Activated CD8-positive, alpha-beta memory T cell treated with anti-CD3 and anti-CD28 coated beads for 36 hours (primary cell): ENCODE data around the gene MED23. TPM values are rescaled to one million over a fixed set of nuclear protein-coding genes. Genes with fewer than 3 reads are reported as not detected.

ENCODE experiments used
- CTCF ChIA-PET: fragments of 350-600 bp; sonication (Branson Sonifier 250); formaldehyde crosslinking; loops from one replicate; lab custom pipeline; 2021; ENCODE audit warnings: antibody characterized with exemption; lab: Charles Lee
- POLR2A ChIA-PET: fragments of 350-600 bp; sonication (Branson Sonifier 250); formaldehyde crosslinking; loops from one replicate; lab custom pipeline; 2021; ENCODE audit warnings: antibody characterized with exemption; lab: Charles Lee
- total RNA-seq, 2 experiments: library from RNA; stranded (reverse); gene quantifications; one replicate each; pipeline ENCODE4 v1.2.3, GENCODE V29; 2021

Gene MED23, protein sequence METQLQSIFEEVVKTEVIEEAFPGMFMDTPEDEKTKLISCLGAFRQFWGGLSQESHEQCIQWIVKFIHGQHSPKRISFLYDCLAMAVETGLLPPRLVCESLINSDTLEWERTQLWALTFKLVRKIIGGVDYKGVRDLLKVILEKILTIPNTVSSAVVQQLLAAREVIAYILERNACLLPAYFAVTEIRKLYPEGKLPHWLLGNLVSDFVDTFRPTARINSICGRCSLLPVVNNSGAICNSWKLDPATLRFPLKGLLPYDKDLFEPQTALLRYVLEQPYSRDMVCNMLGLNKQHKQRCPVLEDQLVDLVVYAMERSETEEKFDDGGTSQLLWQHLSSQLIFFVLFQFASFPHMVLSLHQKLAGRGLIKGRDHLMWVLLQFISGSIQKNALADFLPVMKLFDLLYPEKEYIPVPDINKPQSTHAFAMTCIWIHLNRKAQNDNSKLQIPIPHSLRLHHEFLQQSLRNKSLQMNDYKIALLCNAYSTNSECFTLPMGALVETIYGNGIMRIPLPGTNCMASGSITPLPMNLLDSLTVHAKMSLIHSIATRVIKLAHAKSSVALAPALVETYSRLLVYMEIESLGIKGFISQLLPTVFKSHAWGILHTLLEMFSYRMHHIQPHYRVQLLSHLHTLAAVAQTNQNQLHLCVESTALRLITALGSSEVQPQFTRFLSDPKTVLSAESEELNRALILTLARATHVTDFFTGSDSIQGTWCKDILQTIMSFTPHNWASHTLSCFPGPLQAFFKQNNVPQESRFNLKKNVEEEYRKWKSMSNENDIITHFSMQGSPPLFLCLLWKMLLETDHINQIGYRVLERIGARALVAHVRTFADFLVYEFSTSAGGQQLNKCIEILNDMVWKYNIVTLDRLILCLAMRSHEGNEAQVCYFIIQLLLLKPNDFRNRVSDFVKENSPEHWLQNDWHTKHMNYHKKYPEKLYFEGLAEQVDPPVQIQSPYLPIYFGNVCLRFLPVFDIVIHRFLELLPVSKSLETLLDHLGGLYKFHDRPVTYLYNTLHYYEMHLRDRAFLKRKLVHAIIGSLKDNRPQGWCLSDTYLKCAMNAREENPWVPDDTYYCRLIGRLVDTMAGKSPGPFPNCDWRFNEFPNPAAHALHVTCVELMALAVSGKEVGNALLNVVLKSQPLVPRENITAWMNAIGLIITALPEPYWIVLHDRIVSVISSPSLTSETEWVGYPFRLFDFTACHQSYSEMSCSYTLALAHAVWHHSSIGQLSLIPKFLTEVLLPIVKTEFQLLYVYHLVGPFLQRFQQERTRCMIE (N-terminal part only)
- 10 to 100 TPM; 28.4 to 29.0 TPM for total RNA-seq

- CTCF ChIA-PET, result interaction anchor here (0.6 to 1.8 kb wide), 17 partner anchors 9 to 347 kb away, joined by 3 to 7 read pairs (median 3); no protein-coding TSS in a partner anchor
- POLR2A ChIA-PET, result interaction anchor here (0.6 to 1.0 kb wide), 3 partner anchors 12 to 556 kb away, joined by 3 to 4 read pairs (median 3); no protein-coding TSS in a partner anchor
Measured at GRCh38 chr6:131627724-131628682, at the start of gene MED23. Gene MED23 (minus strand): TSS chr6:131628242. CDS start chr6:131628049, 193 bp downstream.

GRCh38 chr6:131673184-131673583, 45.1 kb upstream of the MED23 start:
- ChIA-PET POLR2A (no interaction called here), CTCF (no interaction called here)

DNA sequence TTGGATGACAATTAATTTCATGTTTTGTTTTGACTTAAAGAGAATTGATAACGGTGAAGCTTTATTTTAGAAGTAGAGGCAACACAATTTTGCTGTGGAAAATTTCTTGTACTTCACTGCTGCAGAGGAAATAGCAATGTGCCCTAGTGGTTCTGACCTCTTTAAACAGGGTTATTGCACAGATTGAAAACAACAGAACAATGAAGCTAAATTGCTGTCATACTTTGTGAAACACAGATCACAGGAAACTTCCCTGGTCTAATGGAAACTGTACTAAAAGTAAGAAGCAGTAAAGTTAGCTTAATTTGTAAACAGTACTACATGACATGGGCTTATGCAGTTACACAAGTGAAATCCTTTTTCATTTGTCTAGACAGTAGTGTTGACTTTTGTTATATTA, 41.8 kb upstream of the MED23 start:
- POLR2A ChIA-PET, result interaction anchor here (0.6 kb wide), 1 partner anchor 14 kb away, joined by 6 read pairs; no protein-coding TSS in a partner anchor
- CTCF ChIA-PET, result interaction anchor here (0.6 to 1.5 kb wide), 2 partner anchors 28 to 42 kb away, joined by 3 to 5 read pairs; partner anchors contain the start of gene MED23

- ChIA-PET POLR2A (interaction anchor here (0.7 kb wide), 1 partner anchor 20 kb away, joined by 9 read pairs; no protein-coding TSS in a partner anchor), CTCF (no interaction called here)
Measured at GRCh38 chr6:131663578-131664165, 35.6 kb upstream of the MED23 start.

- POLR2A ChIA-PET, result no interaction called here
- CTCF ChIA-PET, result no interaction called here
Measured at GRCh38 chr6:131660195-131660594, 32.2 kb upstream of the MED23 start.

DNA sequence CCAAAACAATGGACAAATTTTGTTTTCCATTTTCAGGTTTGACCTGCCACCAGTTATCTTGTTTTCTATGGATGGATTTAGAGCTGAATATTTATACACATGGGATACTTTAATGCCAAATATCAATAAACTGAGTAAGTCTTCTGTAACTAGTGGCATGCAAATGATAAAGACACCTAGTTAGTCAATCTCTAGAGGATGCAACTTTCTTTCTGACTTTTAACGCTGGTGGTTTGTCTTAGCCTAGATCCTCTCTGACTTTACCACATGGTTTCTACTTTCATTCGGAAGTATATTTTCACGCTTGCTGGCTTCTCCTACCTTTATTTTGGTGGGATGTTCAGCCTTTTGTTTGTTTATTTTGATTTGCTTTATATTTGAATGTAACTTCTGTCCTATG, 30.2 kb upstream of the MED23 start:
- CTCF ChIA-PET, result interaction anchor here (1.0 kb wide), 1 partner anchor 30 kb away, joined by 3 read pairs; the partner anchor contains the start of gene MED23
- POLR2A ChIA-PET, result no interaction called here

GRCh38 chr6:131657630-131658111, 29.6 kb upstream of the MED23 start:
- POLR2A ChIA-PET, result no interaction called here
- CTCF ChIA-PET, result interaction anchor here (1.0 kb wide), 1 partner anchor 30 kb away, joined by 3 read pairs; the partner anchor contains the start of gene MED23

DNA sequence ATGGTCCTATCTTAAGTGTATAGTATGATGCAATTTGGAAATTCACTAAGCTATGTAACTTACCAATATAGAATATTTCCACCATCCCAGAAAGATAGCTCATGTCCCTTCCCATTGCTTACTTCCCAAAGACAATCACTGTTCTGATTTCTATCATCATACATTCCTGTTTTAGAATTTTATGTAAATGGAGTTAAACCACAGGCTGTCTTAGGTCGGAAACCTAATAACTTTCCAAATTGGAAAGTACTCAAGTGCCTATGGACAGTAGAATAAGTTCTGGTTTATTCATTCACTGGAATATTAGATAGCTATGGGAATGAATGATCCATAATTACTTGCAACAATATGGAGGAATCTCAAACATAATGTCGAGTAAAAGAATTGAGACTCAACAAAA, 29.2 kb upstream of the MED23 start:
- ChIA-PET POLR2A (no interaction called here), CTCF (no interaction called here)

- POLR2A ChIA-PET, result interaction anchor here (0.7 kb wide), 1 partner anchor 13 kb away, joined by 6 read pairs; no protein-coding TSS in a partner anchor
- CTCF ChIA-PET, result no interaction called here
Measured at GRCh38 chr6:131656667-131657066, 28.6 kb upstream of the MED23 start.

DNA sequence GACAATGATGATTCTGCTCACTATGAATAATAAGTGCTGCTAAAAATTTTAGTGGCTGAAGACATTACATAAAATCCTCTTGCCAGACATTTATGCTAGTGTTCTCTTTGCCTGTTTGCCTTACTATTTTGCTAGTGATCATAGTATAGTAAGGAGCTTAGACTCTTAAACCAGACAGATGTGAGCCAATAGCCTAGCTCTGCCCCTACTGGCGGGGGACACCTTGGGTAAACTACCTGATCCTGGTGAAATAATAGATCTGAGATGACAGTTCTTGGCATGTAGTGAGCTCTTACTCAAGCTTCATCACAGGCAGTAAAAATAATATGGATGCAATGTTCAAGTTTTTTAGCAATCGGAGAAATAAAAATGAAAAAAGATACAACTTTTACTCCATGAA, 27.9 kb upstream of the MED23 start:
- ChIA-PET CTCF (interaction anchor here (1.0 kb wide), 1 partner anchor 28 kb away, joined by 3 read pairs; the partner anchor contains the start of gene MED23), POLR2A (interaction anchor here (0.7 kb wide), 1 partner anchor 14 kb away, joined by 6 read pairs; no protein-coding TSS in a partner anchor)

GRCh38 chr6:131655387-131655786, 27.3 kb upstream of the MED23 start:
- ChIA-PET POLR2A (no interaction called here), CTCF (interaction anchor here (1.0 kb wide), 1 partner anchor 28 kb away, joined by 3 read pairs; the partner anchor contains the start of gene MED23)

DNA sequence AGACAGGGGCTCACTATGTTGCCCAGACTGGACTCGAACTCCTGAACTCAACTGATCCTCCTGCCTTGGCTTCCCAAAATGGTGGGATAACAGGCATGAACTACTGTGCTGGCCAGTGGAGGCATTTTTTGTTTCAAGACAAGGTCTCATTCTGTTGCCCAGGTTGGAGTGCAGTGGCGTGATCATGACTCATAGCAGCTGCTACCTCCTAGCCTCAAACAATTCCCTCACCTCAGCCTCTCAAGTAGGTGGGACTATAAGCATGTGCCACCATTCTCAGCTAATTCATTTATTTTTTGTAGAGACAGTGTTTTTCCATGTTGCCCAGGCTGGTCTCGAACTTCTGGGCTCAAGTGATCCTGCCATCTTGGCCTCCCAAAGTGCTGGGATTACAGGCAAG, 26.3 kb upstream of the MED23 start:
- ChIA-PET CTCF (no interaction called here), POLR2A (no interaction called here)

DNA sequence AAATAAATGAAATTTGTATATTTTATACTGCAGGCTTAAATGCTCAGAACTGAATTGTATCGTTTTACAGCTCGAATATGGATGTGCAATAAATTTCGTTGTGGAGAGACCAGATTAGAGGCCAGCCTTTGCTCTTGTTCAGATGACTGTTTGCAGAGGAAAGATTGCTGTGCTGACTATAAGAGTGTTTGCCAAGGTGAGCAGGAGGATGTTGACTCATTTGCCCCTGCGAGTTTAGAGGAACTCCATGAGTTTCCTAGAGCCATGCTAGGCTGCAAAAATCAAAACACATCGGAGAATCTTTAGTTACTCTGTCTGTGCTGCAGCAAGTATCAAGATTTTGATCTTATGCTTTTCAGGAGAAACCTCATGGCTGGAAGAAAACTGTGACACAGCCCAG, 24.4 kb upstream of the MED23 start:
- CTCF ChIA-PET, result no interaction called here

DNA sequence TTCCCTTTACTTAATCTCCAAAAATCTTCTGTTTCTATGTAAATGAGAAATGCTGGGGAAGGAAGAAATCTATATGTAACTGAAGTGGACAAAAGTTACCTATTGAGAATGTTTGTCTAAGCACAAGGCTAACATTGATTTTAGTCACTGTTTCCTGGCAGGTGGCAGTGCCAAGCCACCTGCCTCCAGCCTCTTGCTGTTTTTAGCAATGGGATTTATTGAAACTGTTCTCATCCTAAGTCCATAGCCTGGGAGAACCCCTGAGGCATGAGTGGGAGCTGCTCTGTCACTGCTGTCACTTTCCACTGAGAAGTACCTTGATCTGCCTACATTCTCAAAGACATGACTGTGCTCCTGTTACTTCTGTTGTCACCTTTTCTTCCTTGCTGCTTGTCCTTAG, 23.7 kb upstream of the MED23 start:
- POLR2A ChIA-PET, result no interaction called here
- CTCF ChIA-PET, result no interaction called here

More for the DNA sequence above, 24.4 kb upstream of the MED23 start:
- POLR2A ChIA-PET, result no interaction called here

DNA sequence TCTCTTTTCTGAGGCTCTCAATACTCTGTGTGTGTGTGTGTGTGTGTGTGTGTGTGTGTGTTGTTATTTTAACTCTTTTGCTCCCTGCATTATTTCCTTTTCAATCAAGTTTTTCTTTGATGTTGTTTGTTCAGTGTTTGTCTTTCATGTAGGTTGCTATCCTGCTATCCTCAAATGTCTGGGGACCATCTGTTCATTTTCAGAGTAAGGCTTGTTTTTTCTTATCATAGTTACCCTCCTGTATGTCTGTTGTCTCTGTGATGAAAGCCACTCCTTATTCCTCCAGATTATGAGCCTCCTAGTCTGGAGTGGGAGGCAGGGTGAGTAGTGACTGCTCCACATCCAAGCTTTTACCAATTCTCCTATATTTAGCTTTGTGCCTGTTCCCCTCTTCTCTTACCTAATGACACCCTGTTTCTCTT, 18.2 kb upstream of the MED23 start:
- POLR2A ChIA-PET, result no interaction called here

DNA sequence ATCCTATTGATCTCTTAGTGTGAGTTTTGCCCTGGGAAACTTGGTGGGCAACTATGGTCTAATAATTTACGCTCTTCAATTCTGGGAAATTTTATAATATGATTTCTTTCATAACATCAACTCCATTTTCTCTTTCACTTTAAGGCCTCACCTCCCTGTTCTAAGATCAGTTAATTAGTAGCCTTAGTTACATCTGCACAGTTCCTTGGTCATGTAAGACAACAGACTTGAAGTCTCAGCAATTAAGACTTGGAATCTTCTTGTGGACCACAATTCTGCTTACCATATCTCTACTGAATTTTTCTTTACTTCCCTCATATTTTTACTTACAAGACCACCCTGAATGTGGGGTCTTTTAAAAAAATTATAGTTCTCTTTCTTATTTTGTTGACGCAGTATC, 17.8 kb upstream of the MED23 start:
- CTCF ChIA-PET, result no interaction called here
- POLR2A ChIA-PET, result no interaction called here

More for the DNA sequence above, 18.2 kb upstream of the MED23 start:
- CTCF ChIA-PET, result no interaction called here

DNA sequence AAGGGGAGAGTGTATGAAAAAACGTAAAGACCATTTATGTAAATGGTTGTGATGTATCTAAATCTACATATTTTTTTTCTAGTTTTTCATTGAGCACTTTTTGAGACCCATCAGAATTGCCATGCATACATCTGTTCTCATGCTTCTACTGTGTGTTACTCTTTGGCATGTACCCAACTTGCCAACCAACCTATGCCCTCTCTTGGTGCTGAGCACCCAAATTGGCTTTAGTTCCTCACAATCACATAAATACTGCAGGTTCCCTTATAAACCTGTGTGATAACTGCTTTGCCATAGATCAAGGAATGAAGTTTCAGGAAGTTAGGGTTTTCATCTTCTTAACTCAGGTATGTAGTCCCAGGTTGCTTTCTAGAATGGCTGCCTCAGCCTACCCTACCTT, 16.9 kb upstream of the MED23 start:
- ChIA-PET CTCF (no interaction called here), POLR2A (no interaction called here)
